OCI-LY3 (cell line): ENCODE measurements around the gene CDK5RAP3.

Source experiments
- CTCF ChIP-seq: fragments of 200-600, 300-600 bp; sonication (generic); IDR thresholded peaks from 2 replicates; pipeline ENCODE4 v1.5.1; 2014; ENCODE audit warnings: antibody characterized with exemption, low read length, low read depth
- EZH2phosphoT487 ChIP-seq: fragments of 200-600 bp; shearing (Covaris generic); IDR thresholded peaks from 2 replicates; pipeline ENCODE4 v1.6.1; 2018; ENCODE audit warnings: antibody characterized with exemption, mixed run types, low read depth

GRCh38 chr17:47964856-47965255, 6.1 kb upstream of the CDK5RAP3 start:
- TF ChIP-seq CTCF: no peak
- TF ChIP-seq EZH2phosphoT487: no peak
